HEK293 (cell line): Measurements from ENCODE around the gene EIF4E2.

Experiments used
- CTCF ChIP-seq: fragments of 450-650 bp; formaldehyde crosslinking; IDR thresholded peaks from 2 replicates; pipeline ENCODE4 v1.5.1; 2016; ENCODE audit warnings: missing biosample characterization, missing genetic modification characterization
- FEZF1 ChIP-seq: fragments of 450-650 bp; formaldehyde crosslinking; IDR thresholded peaks from 2 replicates; pipeline ENCODE4 v1.5.1; 2016; ENCODE audit warnings: missing biosample characterization, missing genetic modification characterization
- YY1 ChIP-seq: fragments of 450-650 bp; formaldehyde crosslinking; IDR thresholded peaks from 2 replicates; pipeline ENCODE4 v1.5.1; 2018; ENCODE audit warnings: missing biosample characterization, missing genetic modification characterization
- ZBTB17 ChIP-seq: fragments of 450-650 bp; formaldehyde crosslinking; IDR thresholded peaks from 2 replicates; pipeline ENCODE4 v1.5.1; 2016; ENCODE audit warnings: missing biosample characterization, missing genetic modification characterization
- ZNF114 ChIP-seq: fragments of 450-650 bp; formaldehyde crosslinking; IDR thresholded peaks from 2 replicates; pipeline ENCODE4 v1.5.0; 2017; ENCODE audit warnings: missing biosample characterization, missing genetic modification characterization
- ZNF19 ChIP-seq: fragments of 450-650 bp; formaldehyde crosslinking; IDR thresholded peaks from 2 replicates; pipeline ENCODE4; 2016; ENCODE audit warnings: missing biosample characterization, missing genetic modification characterization, low read depth
- ZNF37A ChIP-seq: fragments of 450-650 bp; IDR thresholded peaks from 2 replicates; pipeline ENCODE4 v1.5.1; 2018; ENCODE audit warnings: missing biosample characterization, missing genetic modification characterization
- ZNF621 ChIP-seq: fragments of 450-650 bp; formaldehyde crosslinking; IDR thresholded peaks from 2 replicates; pipeline ENCODE4 v1.5.1; 2017; ENCODE audit warnings: missing biosample characterization, missing genetic modification characterization
- ZNF837 ChIP-seq: fragments of 450-650 bp; formaldehyde crosslinking; IDR thresholded peaks from 2 replicates; pipeline ENCODE4 v1.5.1; 2016; ENCODE audit warnings: missing biosample characterization, missing genetic modification characterization
- ZSCAN5A ChIP-seq: fragments of 450-650 bp; formaldehyde crosslinking; IDR thresholded peaks from 2 replicates; pipeline ENCODE4 v1.5.1; 2016; ENCODE audit warnings: missing biosample characterization, missing genetic modification characterization
- ZXDB ChIP-seq: fragments of 450-650 bp; formaldehyde crosslinking; IDR thresholded peaks from 2 replicates; pipeline ENCODE4 v1.5.1; 2016; ENCODE audit warnings: missing biosample characterization, missing genetic modification characterization

GRCh38 chr2:232607011-232607410 is 56.5 kb downstream of the EIF4E2 start:
- no peak for TF ChIP-seq ZNF37A (tag by site-specific recombination)
- TF ChIP-seq ZBTB17 (tag by site-specific recombination): no peak
- TF ChIP-seq ZNF621 (tag by site-specific recombination): no peak
- TF ChIP-seq ZNF114 (tag by site-specific recombination): no peak
- no peak for TF ChIP-seq CTCF (tag by site-specific recombination)
- TF ChIP-seq ZXDB: no peak
- TF ChIP-seq YY1 (tag by site-specific recombination): no peak
- no peak for TF ChIP-seq ZNF19 (tag by site-specific recombination)
- no peak for TF ChIP-seq FEZF1
- TF ChIP-seq ZNF837 (tag by site-specific recombination): no peak
- no peak for TF ChIP-seq ZSCAN5A (tag by site-specific recombination)
